HG03159 (cell line): Measurements from ENCODE around the gene GLE1.

Source experiments
- ATAC-seq: cut with Tn5 transposase; IDR thresholded peaks from one replicate; pipeline ENCODE4 v1.9.1; 2021; ENCODE audit warnings: mild to moderate bottlenecking, moderate library complexity; ENCODE audit not compliant: unreplicated experiment

Gene GLE1

DNA sequence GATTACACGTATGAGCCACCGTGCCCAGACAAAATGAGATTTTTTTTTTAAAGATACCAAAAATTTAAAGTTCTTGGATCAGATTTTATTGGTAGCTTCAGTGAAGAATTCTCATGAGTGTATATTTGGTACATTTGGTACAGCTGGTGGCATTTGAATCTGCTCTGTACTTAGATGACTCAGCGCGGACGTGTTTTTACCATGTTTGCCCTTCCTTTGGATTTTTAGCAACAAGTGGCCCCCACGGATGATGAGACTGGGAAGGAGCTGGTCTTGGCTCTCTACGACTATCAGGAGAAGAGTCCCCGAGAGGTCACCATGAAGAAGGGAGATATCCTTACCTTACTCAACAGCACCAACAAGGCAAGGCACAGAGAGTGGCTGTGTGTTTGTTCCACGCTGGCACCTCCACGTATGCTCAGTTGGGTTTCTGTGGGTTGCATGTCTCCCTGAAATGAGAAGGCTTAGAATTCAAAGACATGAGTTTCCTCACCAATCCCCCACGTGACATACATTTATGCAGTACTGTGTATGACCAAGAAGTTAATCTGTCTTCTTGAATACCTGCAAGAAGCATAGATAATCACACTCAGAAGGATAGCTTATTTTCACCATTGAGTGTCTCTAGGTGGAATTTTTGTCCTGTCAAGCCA is 84.2 kb downstream of the GLE1 start:
- ATAC-seq = no peak
